IMR-90 (cell line): ENCODE measurements around the gene SNX7. TPM values are rescaled to one million over a fixed set of nuclear protein-coding genes. Genes with fewer than 3 reads are reported as not detected.

Source experiments
- ATAC-seq: fragments of 200-7000 bp; cut with Tn5 transposase; 2 replicates; pipeline ENCODE4 v1.9.1; 2020; ENCODE audit warnings: low read depth, mild to moderate bottlenecking, moderate library complexity
- BruUV-seq: library from RNA; stranded (reverse); fragments of 400-500 nt; replicated peaks from 2 replicates; lab custom pipeline; 2021; lab: Mats Ljungman, UMichigan
- CTCF ChIA-PET: fragments of 300-600 bp; formaldehyde crosslinking; extraction: SDS; loops from one replicate; lab custom pipeline; 2021; ENCODE audit warnings: antibody characterized with exemption; lab: Yijun Ruan, JAX
- POLR2A ChIA-PET: fragments of 300-600 bp; sonication (Branson Sonifier 250); formaldehyde crosslinking; loops from one replicate; lab custom pipeline; 2022; ENCODE audit warnings: antibody characterized with exemption; ENCODE audit not compliant: unreplicated experiment; lab: Charles Lee
- DNase-seq: peaks from one replicate; pipeline ENCODE4 v3.0.0; 2013
- H2AFZ ChIP-seq: replicated peaks from 2 replicates; pipeline ENCODE3; 2013; ENCODE audit warnings: low read length, mild to moderate bottlenecking; ENCODE audit not compliant: poor library complexity
- H2AK5ac ChIP-seq: 2 replicates; pipeline ENCODE4 v1.6.1; 2013; ENCODE audit warnings: low read depth, low read length, inconsistent platforms
- H2AK9ac ChIP-seq: replicated peaks from 2 replicates; pipeline ENCODE3; 2013; ENCODE audit warnings: mild to moderate bottlenecking, low read depth, low read length, moderate library complexity; ENCODE audit not compliant: poor library complexity
- H2BK120ac ChIP-seq: 2 replicates; pipeline ENCODE4 v1.6.1; 2013; ENCODE audit warnings: low read depth, low read length, inconsistent platforms
- H2BK15ac ChIP-seq: 3 replicates; pipeline ENCODE4 v1.6.1; 2013; ENCODE audit warnings: low read depth, low read length, inconsistent platforms
- H2BK20ac ChIP-seq: 2 replicates; pipeline ENCODE4 v1.6.1; 2013; ENCODE audit warnings: low read depth, mild to moderate bottlenecking, inconsistent platforms, low read length, moderate library complexity
- H2BK5ac ChIP-seq: 2 replicates; pipeline ENCODE4 v1.6.1; 2013; ENCODE audit warnings: mild to moderate bottlenecking, low read depth, low read length, inconsistent platforms; ENCODE audit not compliant: poor library complexity, severe bottlenecking
- H3K14ac ChIP-seq: replicated peaks from 2 replicates; pipeline ENCODE4 v1.6.1; 2013; ENCODE audit warnings: low read depth, low read length, inconsistent platforms
- H3K18ac ChIP-seq: 2 replicates; pipeline ENCODE4 v1.6.1; 2013; ENCODE audit warnings: low read depth, low read length, control low read depth
- H3K23ac ChIP-seq: 2 replicates; pipeline ENCODE4 v1.6.1; 2013; ENCODE audit warnings: low read depth, low read length, inconsistent platforms
- H3K27ac ChIP-seq: 2 replicates; pipeline ENCODE4 v1.5.1; 2013; ENCODE audit warnings: mild to moderate bottlenecking, control low read depth, low read length; ENCODE audit not compliant: insufficient read depth
- H3K27me3 ChIP-seq: 2 replicates; pipeline ENCODE4 v1.6.1; 2013; ENCODE audit warnings: low read length; ENCODE audit not compliant: control insufficient read depth, insufficient read depth
- H3K36me3 ChIP-seq: 2 replicates; pipeline ENCODE4 v1.6.1; 2013; ENCODE audit warnings: low read length, mixed read lengths; ENCODE audit not compliant: control insufficient read depth, insufficient read depth
- H3K4ac ChIP-seq: 2 replicates; pipeline ENCODE4 v1.6.1; 2013; ENCODE audit warnings: low read depth, low read length, inconsistent platforms
- H3K4me1 ChIP-seq: 2 replicates; pipeline ENCODE4 v1.6.1; 2013; ENCODE audit warnings: low read length, mixed read lengths; ENCODE audit not compliant: control insufficient read depth, insufficient read depth
- H3K4me2 ChIP-seq: 2 replicates; pipeline ENCODE4 v1.6.1; 2013; ENCODE audit warnings: low read depth, mild to moderate bottlenecking, control low read depth, low read length, moderate library complexity
- H3K4me3 ChIP-seq: 2 replicates; pipeline ENCODE4 v1.5.1; 2013; ENCODE audit warnings: low read depth, mild to moderate bottlenecking, control low read depth, low read length, moderate library complexity; ENCODE audit not compliant: insufficient read depth
- H3K56ac ChIP-seq: 2 replicates; pipeline ENCODE4 v1.6.1; 2013; ENCODE audit warnings: low read length, inconsistent platforms; ENCODE audit not compliant: insufficient read depth; ENCODE audit errors: extremely low read depth
- H3K79me1 ChIP-seq, 2 experiments: 2 replicates each; pipeline ENCODE4 v1.6.1; 2013; ENCODE audit warnings: low read length in 2 of 2, inconsistent platforms in 1 of 2, low read depth in 1 of 2
- H3K9ac ChIP-seq: 2 replicates; pipeline ENCODE4 v1.6.1; 2013; ENCODE audit warnings: low read depth, low read length, control low read depth
- H3K9me1 ChIP-seq: 2 replicates; pipeline ENCODE4 v1.6.1; 2013; ENCODE audit warnings: low read length, inconsistent platforms; ENCODE audit not compliant: insufficient read depth
- H3K9me3 ChIP-seq: 2 replicates; pipeline ENCODE4 v1.6.1; 2013; ENCODE audit warnings: low read length; ENCODE audit not compliant: control insufficient read depth, insufficient read depth
- H4K20me1 ChIP-seq: 2 replicates; pipeline ENCODE4 v1.6.1; 2013; ENCODE audit warnings: low read length, inconsistent platforms; ENCODE audit not compliant: insufficient read depth
- H4K5ac ChIP-seq: 2 replicates; pipeline ENCODE4 v1.6.1; 2013; ENCODE audit warnings: mild to moderate bottlenecking, low read depth, low read length, control low read depth
- H4K8ac ChIP-seq, 2 experiments: 2 replicates each; pipeline ENCODE4 v1.6.1; 2013; ENCODE audit warnings: low read depth in 2 of 2, low read length in 2 of 2, control low read depth in 1 of 2, inconsistent platforms in 1 of 2
- H4K91ac ChIP-seq: 2 replicates; pipeline ENCODE4 v1.6.1; 2013; ENCODE audit warnings: low read depth, low read length, inconsistent platforms; ENCODE audit not compliant: insufficient read depth
- MAZ ChIP-seq: IDR thresholded peaks from 2 replicates; pipeline ENCODE4 v1.6.1; 2012; ENCODE audit warnings: low read depth, mild to moderate bottlenecking, low read length, improper control_type of control experiment, moderate library complexity, borderline replicate concordance
- RCOR1 ChIP-seq: IDR thresholded peaks from 2 replicates; pipeline ENCODE4 v1.6.1; 2012; ENCODE audit warnings: mild to moderate bottlenecking, low read length, improper control_type of control experiment; ENCODE audit not compliant: insufficient replicate concordance
- WGBS, 2 experiments: methylation state at CpG; one replicate each; pipeline versions ENCODE4 v1.1.5 to v1.1.7; 2013; ENCODE audit warnings: missing lambda C conversion rate in 2 of 2; ENCODE audit not compliant: insufficient read length in 1 of 2; ENCODE audit errors: extremely low coverage in 2 of 2; 5-methylcytosine and 5-hydroxymethylcytosine counted together
- dilution Hi-C: fragments of 300-500 bp; cut with HindIII; formaldehyde crosslinking; loops from one replicate; pipeline ENCODE4 v1.14.3; 2018; ENCODE audit warnings: low sequenced_read_pairs; ENCODE audit not compliant: unreplicated experiment
- in situ Hi-C: fragments of 300-500 bp; cut with MboI; formaldehyde crosslinking; loops from 3 replicates; pipeline ENCODE4 v1.14.3; 2019; ENCODE audit warnings: low sequenced_read_pairs, inconsistent platforms, mixed read lengths
- intact Hi-C: fragments of 100-400 bp; cut with micrococcal nuclease; formaldehyde crosslinking; loops from 2 replicates; pipeline ENCODE4 v1.10.0; 2022
- polyA plus RNA-seq, 3 experiments: library from polyadenylated mRNA; depleted of rRNA; stranded (reverse); fragments of >200 nt; gene quantifications; 2 replicates each; pipeline ENCODE4 v1.2.3, GENCODE V29; 2012; ENCODE audit warnings: low replicate concordance in 1 of 3
- total RNA-seq: library from RNA; depleted of rRNA; stranded (reverse); fragments of >200 nt; gene quantifications from 2 replicates; pipeline ENCODE4 v1.2.3, GENCODE V29; 2012
- TF ChIP-seq, protein P1 (sequence below): fragments of 150-350 bp; IDR thresholded peaks from 2 replicates; pipeline ENCODE4 v1.6.1; 2016; ENCODE audit warnings: low read depth, mild to moderate bottlenecking, low read length, moderate library complexity, borderline replicate concordance

The SNX7 gene
- total and polyA plus RNA-seq, 2 of the 4 experiments (the other 2 are of a cell fraction): 22.5 to 24.4 TPM

DNA sequence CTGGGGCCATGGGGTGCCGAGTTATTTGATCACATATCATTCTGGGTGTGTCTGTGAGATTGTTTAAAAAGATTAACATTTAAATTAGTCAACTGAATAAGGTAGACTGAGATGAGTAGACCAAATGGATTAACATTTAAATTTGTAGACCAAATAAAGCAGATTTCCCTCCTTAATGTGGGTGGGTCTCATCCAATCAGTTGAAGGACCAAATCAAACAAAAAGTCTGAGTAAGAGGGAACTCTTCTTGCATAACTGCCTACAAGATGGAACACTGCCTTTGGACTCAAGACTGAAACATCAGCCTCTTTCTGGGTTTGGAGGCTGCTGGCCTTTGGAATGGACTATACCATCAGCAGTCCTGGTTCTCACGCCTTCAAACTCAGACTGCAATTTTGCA is 17.0 kb upstream of the SNX7 start:
- H4K91ac ChIP-seq: no peak overlapping the region
- H2BK15ac ChIP-seq: no peak overlapping the region
- no peak overlapping the region for H3K18ac ChIP-seq
- H3K23ac ChIP-seq: no peak overlapping the region
- intact Hi-C loops: no loop called here
- peaks cover 2% of the 10 kb centered on the region; the same call in 1 of the 2 replicates for H3K9me3 ChIP-seq
- in situ Hi-C loops: no loop called here
- H2BK5ac ChIP-seq: no peak overlapping the region
- no peak overlapping the region for H2AK5ac ChIP-seq
- no peak overlapping the region for H3K4ac ChIP-seq
- H4K20me1 ChIP-seq: no peaks in the 10 kb centered on the region
- H3K9me1 ChIP-seq: no peaks in the 10 kb centered on the region
- dilution Hi-C loops: no loop called here
- no peak overlapping the region for H3K27ac ChIP-seq
- no peak overlapping the region for H3K56ac ChIP-seq
- DNase-seq (no peak), ATAC-seq (no peak)
- no peak overlapping the region for H2AFZ ChIP-seq
- no CpG with 5 or more reads among the region's 2 CpGs for WGBS, 2 experiments
- H2AK9ac ChIP-seq: no peak overlapping the region
- H3K36me3 ChIP-seq: no peaks in the 10 kb centered on the region
- no peak overlapping the region for H3K9ac ChIP-seq
- H4K5ac ChIP-seq: no peak overlapping the region
- no peak overlapping the region for H3K4me2 ChIP-seq
- no peak overlapping the region for H2BK120ac ChIP-seq
- H3K14ac ChIP-seq: no peak overlapping the region
- H3K27me3 ChIP-seq: no peaks in the 10 kb centered on the region
- H3K4me1 ChIP-seq: no peaks in the 10 kb centered on the region
- BruUV-seq: no TSS peak
- H3K79me1 ChIP-seq: no peaks in the 10 kb centered on the region
- H2BK20ac ChIP-seq: no peak overlapping the region
- no peak overlapping the region for H3K4me3 ChIP-seq
- ChIA-PET CTCF (no interaction called here), POLR2A (no interaction called here)
- no peak for TF ChIP-seq MAZ
- TF ChIP-seq RCOR1: no peak
- TF ChIP-seq, protein P1, sequence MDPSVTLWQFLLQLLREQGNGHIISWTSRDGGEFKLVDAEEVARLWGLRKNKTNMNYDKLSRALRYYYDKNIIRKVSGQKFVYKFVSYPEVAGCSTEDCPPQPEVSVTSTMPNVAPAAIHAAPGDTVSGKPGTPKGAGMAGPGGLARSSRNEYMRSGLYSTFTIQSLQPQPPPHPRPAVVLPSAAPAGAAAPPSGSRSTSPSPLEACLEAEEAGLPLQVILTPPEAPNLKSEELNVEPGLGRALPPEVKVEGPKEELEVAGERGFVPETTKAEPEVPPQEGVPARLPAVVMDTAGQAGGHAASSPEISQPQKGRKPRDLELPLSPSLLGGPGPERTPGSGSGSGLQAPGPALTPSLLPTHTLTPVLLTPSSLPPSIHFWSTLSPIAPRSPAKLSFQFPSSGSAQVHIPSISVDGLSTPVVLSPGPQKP: no peak
- H4K8ac ChIP-seq: no peak overlapping the region
